Large intestine (tissue), 3 donors: ENCODE results near the gene KRTDAP. TPM values are rescaled to one million over a fixed set of nuclear protein-coding genes. Genes with fewer than 3 reads are reported as not detected.

ENCODE experiments used
- DNase-seq, 2 donors: peaks; one replicate each; pipeline versions ENCODE4 v3.0.0 to v3.0.0-alpha.2; 2013
- H3K27ac ChIP-seq: one replicate; pipeline ENCODE4 v1.5.1; 2013; ENCODE audit warnings: low read length
- H3K27me3 ChIP-seq: 2 replicates; pipeline ENCODE4 v1.6.1; 2013; ENCODE audit warnings: low read length; ENCODE audit not compliant: control insufficient read depth, insufficient read depth
- H3K36me3 ChIP-seq: 2 replicates; pipeline ENCODE4 v1.6.1; 2013; ENCODE audit warnings: low read length; ENCODE audit not compliant: control insufficient read depth, insufficient read depth
- H3K4me1 ChIP-seq: one replicate; pipeline ENCODE4 v1.6.1; 2013; ENCODE audit warnings: low read length; ENCODE audit not compliant: control insufficient read depth, insufficient read depth
- H3K4me3 ChIP-seq: one replicate; pipeline ENCODE4 v1.5.1; 2013; ENCODE audit warnings: low read length
- H3K9me3 ChIP-seq: one replicate; pipeline ENCODE4 v1.6.1; 2013; ENCODE audit warnings: mild to moderate bottlenecking, low read depth, low read length, moderate library complexity; ENCODE audit not compliant: control insufficient read depth
- WGBS: methylation state at CpG from one replicate; pipeline ENCODE4 v1.1.5; 2013; ENCODE audit warnings: low lambda C conversion rate; ENCODE audit not compliant: insufficient coverage; 5-methylcytosine and 5-hydroxymethylcytosine counted together
- polyA plus RNA-seq: library from polyadenylated mRNA; unstranded; fragments of 120-200 nt; gene quantifications from one replicate; pipeline ENCODE4 v1.2.1, GENCODE V29; 2013

KRTDAP gene
- polyA plus RNA-seq, 1 donor, result 0.40 TPM

DNA sequence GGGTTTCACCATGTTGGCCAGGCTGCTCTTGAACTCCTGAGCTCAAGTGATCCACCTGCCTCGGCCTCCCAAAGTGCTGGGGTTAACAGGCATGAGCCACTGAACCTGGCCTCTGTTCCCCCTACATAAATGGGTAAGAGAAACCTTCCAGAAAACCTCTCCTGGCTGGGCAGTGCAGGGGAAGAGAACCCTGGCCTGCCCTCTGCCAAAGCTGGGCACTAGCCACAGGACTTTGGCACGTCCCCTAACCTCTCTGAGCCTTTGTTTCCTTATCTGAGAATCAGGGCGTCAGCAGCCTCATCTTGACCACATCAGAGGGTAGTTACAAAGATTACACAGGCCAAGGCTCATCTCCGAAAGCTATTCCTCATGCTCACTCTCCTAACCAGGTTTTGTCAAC lies 35.6 kb upstream of the KRTDAP start:
- H3K36me3 ChIP-seq, result no peaks in the 10 kb centered on the region
- no peaks in the 10 kb centered on the region for H3K9me3 ChIP-seq
- no peaks in the 10 kb centered on the region for H3K4me1 ChIP-seq
- no peak for DNase-seq
- H3K27ac ChIP-seq, result no peak overlapping the region
- H3K27me3 ChIP-seq, result peaks cover 21% of the 10 kb centered on the region
- WGBS, result no CpG with 5 or more reads among the region's 4 CpGs
- H3K4me3 ChIP-seq, result no peak overlapping the region

DNA sequence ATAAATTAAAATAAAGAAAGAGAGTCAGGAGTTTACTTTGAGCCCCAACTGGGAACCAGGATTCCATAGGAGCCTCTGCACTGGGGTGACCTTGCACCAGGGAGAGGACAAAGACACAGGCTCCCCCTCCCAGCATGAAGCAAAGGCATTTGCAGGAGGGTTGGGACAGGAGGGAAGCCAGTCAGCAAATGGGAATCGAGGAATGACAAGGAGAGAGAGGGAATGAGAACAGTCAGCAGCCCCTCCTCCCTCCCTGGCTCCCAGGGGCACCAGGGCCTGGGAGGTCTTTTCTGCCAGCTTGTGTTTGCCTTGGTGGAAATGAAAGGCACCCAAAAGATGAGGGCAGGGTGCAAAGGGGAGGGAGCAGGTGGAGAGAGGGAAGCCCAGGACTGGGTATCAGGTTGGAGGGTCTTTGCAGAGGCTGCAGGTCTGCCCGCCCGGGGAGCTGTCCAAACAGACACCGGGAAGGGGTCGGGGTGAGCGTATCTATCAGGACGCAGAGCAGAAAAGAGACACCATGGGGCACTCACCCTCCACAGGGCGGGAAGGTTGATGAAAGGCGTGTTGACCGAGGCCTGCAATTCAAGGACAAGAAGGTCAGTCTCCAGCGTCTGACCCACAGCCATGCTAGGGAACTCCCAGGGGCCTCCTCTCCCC lies 34.0 kb upstream of the KRTDAP start:
- Histone ChIP-seq H3K36me3 (no peaks in the 10 kb centered on the region), H3K4me1 (no peaks in the 10 kb centered on the region), H3K9me3 (no peaks in the 10 kb centered on the region), H3K4me3 (no peak overlapping the region), H3K27me3 (peaks cover 18% of the 10 kb centered on the region), H3K27ac (no peak overlapping the region)
- DNase-seq, result no peak
- WGBS, result no CpG with 5 or more reads among the region's 11 CpGs

DNA sequence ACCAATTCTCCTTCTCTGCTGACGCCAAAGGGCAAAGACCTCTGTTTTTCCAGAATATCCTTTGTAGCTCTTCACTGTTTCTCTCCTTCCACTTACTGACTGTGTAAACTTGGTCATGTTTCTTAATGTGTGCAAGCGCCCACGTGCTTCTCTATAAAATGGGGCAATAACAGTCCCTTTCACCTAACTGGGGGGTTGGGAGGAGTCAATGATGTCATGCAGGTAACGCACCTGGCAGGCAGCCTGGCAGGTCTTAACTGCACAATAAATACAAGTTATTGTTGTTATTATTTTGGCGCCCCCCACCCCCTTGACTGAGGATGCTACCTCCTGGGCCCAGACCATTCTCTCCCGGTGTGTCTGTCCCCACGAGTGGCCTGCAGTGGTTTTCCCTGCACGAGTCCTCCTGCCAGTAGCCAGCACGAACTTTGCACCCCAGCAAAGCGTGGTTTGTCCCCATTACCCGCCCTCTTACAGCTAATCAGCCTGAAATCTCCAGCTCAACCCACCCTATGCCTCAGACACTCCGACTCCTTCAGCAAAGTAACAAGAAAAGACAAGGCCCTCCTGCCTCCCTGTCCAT lies 32.6 kb upstream of the KRTDAP start:
- H3K36me3 ChIP-seq, result no peaks in the 10 kb centered on the region
- no peaks in the 10 kb centered on the region for H3K4me1 ChIP-seq
- no peaks in the 10 kb centered on the region for H3K9me3 ChIP-seq
- no peak overlapping the region for H3K27ac ChIP-seq
- peaks cover 12% of the 10 kb centered on the region for H3K27me3 ChIP-seq
- no CpG with 5 or more reads among the region's 12 CpGs for WGBS
- DNase-seq, result peak in 1 of 2 donors; percentile 13
- H3K4me3 ChIP-seq, result no peak overlapping the region

DNA sequence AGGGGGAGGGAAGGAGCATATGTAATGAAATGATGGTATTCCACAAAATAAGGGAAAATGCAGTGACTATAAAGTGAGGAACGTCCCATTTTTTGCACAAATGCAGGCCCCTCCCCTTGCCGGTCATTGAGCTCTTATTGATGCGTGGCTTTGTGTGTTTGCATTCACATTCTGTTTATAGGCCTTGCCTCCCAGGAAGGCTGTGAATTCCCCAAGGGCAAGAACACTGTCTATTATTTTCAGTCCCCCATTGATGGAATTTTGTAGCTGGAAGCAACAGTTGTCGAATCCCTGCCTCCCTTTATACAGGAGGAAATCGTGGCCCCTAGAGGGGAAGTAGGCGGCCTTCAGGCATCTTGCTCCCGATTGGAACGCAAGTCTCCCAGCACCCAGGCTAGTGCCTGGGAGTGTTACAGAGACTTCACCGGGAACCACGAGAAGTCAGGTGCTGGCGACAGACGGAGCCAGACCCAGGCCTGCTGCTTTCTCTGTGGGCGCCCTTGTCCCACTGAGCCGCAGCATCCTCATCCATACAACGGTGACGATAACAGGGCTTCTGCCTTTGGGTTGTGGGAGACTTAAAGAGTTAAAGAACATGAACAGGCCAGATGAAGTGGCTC lies 31.0 kb upstream of the KRTDAP start:
- H3K4me1 ChIP-seq, result no peaks in the 10 kb centered on the region
- H3K4me3 ChIP-seq, result no peak overlapping the region
- H3K36me3 ChIP-seq, result no peaks in the 10 kb centered on the region
- no peaks in the 10 kb centered on the region for H3K9me3 ChIP-seq
- no peak overlapping the region for H3K27ac ChIP-seq
- WGBS, result no CpG with 5 or more reads among the region's 16 CpGs
- no peak for DNase-seq
- peaks cover 12% of the 10 kb centered on the region for H3K27me3 ChIP-seq

DNA sequence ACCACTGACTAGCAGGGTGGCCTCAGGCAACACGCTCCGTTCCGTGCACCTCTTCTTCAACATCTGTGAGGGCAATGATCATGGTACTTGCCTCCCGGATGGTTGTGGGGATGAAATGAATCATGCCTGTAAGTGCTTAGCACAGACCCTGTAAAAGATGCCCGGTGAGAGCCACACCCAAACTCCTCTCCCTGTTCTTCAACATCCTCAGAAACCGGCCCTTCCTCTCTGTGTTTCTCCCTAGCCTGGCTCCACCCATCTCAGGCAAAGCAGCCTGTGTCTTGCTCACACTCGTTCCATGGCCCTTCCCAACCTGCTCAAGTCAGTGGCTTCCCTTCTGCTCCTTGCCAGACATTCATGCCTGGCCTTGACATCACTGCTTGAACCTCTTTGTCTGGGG lies 29.0 kb upstream of the KRTDAP start:
- no peaks in the 10 kb centered on the region for H3K4me1 ChIP-seq
- DNase-seq, result no peak
- H3K27ac ChIP-seq, result no peak overlapping the region
- H3K27me3 ChIP-seq, result peaks cover 6% of the 10 kb centered on the region
- no CpG with 5 or more reads among the region's 7 CpGs for WGBS
- H3K36me3 ChIP-seq, result no peaks in the 10 kb centered on the region
- H3K9me3 ChIP-seq, result no peaks in the 10 kb centered on the region
- H3K4me3 ChIP-seq, result no peak overlapping the region

DNA sequence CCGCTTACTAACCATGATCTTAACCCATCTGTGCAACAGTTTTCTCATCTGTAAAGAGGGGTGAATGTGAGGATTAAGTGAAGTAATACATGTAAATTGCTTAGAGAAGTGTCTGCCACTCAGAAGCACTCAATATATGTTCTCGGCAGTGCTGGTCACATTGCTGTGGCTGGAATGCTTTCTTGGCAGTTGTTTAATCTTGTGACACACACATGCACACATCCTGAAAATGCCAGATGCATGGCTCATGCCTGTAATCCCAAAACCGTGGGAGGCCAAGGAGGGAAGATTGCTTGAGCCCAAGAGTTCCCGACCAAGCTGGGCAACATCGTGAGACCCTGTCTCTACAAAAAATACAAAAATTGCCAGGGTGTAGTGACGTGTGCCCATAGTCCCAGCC lies 28.0 kb upstream of the KRTDAP start:
- DNase-seq, result no peak
- no peaks in the 10 kb centered on the region for H3K36me3 ChIP-seq
- no CpG with 5 or more reads among the region's 6 CpGs for WGBS

DNA sequence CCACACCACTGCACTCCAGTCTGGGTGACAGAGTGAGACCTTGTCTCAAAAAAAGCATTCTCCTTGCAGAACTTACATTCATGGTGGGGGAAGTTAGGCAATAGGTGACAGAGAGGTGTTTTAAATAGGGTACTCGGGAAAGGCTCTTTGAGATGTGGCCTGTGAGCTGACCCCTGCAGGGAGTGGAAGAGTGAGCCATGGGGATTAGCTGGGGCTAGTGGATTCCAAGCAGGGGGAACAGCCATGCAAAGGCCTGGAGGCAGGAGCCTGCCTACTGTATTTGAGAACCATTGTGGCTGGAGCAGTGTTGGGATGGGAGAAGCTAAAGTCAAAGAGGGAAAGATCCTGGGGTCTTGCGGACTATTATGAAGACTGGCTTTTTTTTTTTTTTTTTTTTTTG lies 27.1 kb upstream of the KRTDAP start:
- no peak for DNase-seq
- Histone ChIP-seq H3K36me3 (no peaks in the 10 kb centered on the region), H3K27me3 (peaks cover 20% of the 10 kb centered on the region), H3K4me3 (no peak overlapping the region), H3K4me1 (no peaks in the 10 kb centered on the region), H3K27ac (no peak overlapping the region), H3K9me3 (no peaks in the 10 kb centered on the region)
- 80% methylated on average over 1 of the region's 2 CpGs for WGBS

More for the DNA sequence above, 28.0 kb upstream of the KRTDAP start:
- peaks cover 12% of the 10 kb centered on the region for H3K27me3 ChIP-seq
- H3K4me3 ChIP-seq, result no peak overlapping the region
- no peaks in the 10 kb centered on the region for H3K9me3 ChIP-seq
- no peaks in the 10 kb centered on the region for H3K4me1 ChIP-seq
- no peak overlapping the region for H3K27ac ChIP-seq

DNA sequence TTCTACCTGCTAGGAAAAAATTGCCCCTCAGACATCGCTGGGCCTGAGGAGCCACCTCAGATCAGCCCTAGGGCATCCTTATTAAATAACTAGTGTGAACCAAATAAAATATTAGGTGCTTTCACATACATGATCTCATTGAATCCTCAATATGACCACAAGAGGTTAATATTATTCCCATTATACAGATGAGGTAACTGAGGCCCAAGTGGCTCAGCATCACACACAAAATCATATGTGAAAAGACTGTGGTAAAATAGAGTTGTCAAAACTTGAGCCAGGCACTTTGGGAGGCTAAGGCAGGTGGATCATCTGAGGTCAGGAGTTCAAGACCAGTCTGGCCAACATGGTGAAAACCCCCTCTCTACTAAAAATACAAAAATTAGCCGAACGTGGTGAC lies 26.0 kb upstream of the KRTDAP start:
- H3K27me3 ChIP-seq, result peaks cover 23% of the 10 kb centered on the region
- H3K27ac ChIP-seq, result no peak overlapping the region
- no peaks in the 10 kb centered on the region for H3K36me3 ChIP-seq
- no peaks in the 10 kb centered on the region for H3K9me3 ChIP-seq
- no CpG with 5 or more reads among the region's 3 CpGs for WGBS
- no peaks in the 10 kb centered on the region for H3K4me1 ChIP-seq
- no peak for DNase-seq
- no peak overlapping the region for H3K4me3 ChIP-seq

DNA sequence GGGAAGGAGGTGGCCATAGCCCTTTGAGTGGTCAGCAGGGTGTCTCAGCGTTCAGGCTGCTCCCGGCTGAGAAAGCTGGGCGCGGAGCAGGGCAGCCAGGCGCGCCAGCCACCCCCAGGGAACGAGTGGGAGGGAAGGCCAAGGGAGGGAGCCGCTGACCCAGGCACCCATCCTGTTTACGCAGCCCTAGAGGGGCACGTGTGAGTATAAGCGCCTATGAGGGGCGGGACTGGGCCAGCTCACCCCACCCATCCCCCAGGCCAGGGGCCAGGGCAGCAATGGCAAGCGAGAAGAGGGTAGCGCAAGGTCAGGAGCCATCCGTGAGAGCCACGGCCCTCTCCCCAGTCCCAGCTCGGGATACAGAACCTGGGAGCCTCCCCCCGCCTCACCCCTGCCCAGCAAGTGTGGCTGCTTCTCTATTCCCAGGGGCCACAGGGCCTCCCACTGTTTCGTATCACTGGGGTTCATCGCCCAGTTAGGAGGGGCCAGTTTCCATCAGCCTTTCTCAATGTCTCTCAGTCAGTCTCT lies 24.1 kb upstream of the KRTDAP start:
- H3K27ac ChIP-seq, result no peak overlapping the region
- no peaks in the 10 kb centered on the region for H3K9me3 ChIP-seq
- peaks cover 39% of the 10 kb centered on the region for H3K27me3 ChIP-seq
- no peak overlapping the region for H3K4me3 ChIP-seq
- H3K4me1 ChIP-seq, result peaks cover 9% of the 10 kb centered on the region
- no CpG with 5 or more reads among the region's 20 CpGs for WGBS
- no peak for DNase-seq
- H3K36me3 ChIP-seq, result no peaks in the 10 kb centered on the region

DNA sequence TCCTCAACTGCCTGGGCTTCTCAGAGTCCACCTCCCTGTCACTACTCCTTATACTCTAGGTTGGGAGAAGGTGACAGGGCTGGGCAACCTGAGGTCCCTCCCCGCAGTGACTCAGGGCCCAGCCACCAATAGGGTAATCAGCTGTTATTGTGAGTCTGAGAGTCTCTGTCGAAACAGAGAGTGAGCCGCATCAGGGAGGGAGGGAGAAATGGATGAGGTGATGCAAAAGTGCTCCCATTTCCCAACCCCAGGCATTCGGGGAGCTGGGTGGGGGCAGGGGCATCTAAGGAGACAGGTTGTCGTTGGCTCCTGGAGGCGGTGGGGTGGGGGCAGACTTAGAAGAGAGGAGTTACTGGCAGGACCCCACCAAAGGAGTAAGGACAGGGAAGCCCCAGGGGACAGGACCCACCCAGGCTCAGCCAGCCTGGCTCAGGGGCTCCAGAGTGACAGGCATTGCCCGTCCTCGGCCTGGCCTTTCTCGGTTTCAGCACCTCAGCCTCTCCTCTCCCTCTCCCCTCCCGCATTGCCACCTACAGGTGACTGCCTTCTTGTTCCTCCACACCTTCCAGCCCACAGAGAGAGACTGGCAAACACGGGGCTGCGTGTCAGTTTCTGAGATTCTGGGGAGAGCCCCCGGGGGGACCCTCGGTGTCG lies 23.5 kb upstream of the KRTDAP start, which contains the start of gene DMKN:
TSS of gene DMKN (minus strand) at position 22 of the 654 bp plus-strand sequence. CDS start 174 bp downstream, outside the sequence.
- peaks cover 39% of the 10 kb centered on the region for H3K27me3 ChIP-seq
- 20% methylated on average over 2 of the region's 15 CpGs for WGBS
- no peak within 1 kb of the TSS for H3K4me3 ChIP-seq
- no peaks in the 10 kb centered on the region for H3K36me3 ChIP-seq
- peaks cover 13% of the 10 kb centered on the region for H3K4me1 ChIP-seq
- no peak for DNase-seq
- H3K9me3 ChIP-seq, result no peaks in the 10 kb centered on the region
- H3K27ac ChIP-seq, result no peak within 1 kb of the TSS
